H1 (cell line): ENCODE results near the gene MCM3AP.

Experiments used
- ASH2L ChIP-seq: fragments of 200-600, 300-600 bp; sonication (generic); IDR thresholded peaks from one replicate; pipeline ENCODE4 v1.7.1; 2017; ENCODE audit warnings: low read length
- EZH2 ChIP-seq: fragments of 200-600 bp; sonication (generic); IDR thresholded peaks from 2 replicates; pipeline ENCODE4 v1.7.1; 2012; ENCODE audit warnings: low read depth, mild to moderate bottlenecking, moderate library complexity, low read length, inconsistent platforms; ENCODE audit not compliant: severe bottlenecking
- FOSL1 ChIP-seq: IDR thresholded peaks from 2 replicates; pipeline ENCODE4 v1.6.1; 2011; ENCODE audit warnings: mild to moderate bottlenecking, low read depth, low read length, moderate library complexity; ENCODE audit not compliant: insufficient read depth
- GABPA ChIP-seq: IDR thresholded peaks from 2 replicates; pipeline ENCODE4 v1.6.1; 2011; ENCODE audit warnings: mild to moderate bottlenecking, low read length, moderate library complexity, borderline replicate concordance; ENCODE audit not compliant: insufficient read depth
- HDAC2 ChIP-seq, 2 experiments: fragments of 300-600 bp in 1 of 2; sonication (generic) in 1 of 2; IDR thresholded peaks; 2 replicates each; pipeline ENCODE4 v1.6.1; 2011 to 2012; ENCODE audit warnings: low read depth in 2 of 2, low read length in 2 of 2, mild to moderate bottlenecking in 2 of 2, moderate library complexity in 2 of 2, borderline replicate concordance in 1 of 2, inconsistent platforms in 1 of 2
- HDAC6 ChIP-seq: IDR thresholded peaks from one replicate; pipeline ENCODE4 v1.7.1; 2012; ENCODE audit warnings: low read depth, mild to moderate bottlenecking, inconsistent platforms, low read length, moderate library complexity
- POLR2AphosphoS5 ChIP-seq: IDR thresholded peaks from 2 replicates; pipeline ENCODE4 v1.6.1; 2011; ENCODE audit warnings: low read depth, low read length
- RBBP5 ChIP-seq: IDR thresholded peaks from 2 replicates; pipeline ENCODE4 v1.7.1; 2012; ENCODE audit warnings: low read depth, mild to moderate bottlenecking, inconsistent platforms, low read length, moderate library complexity, borderline replicate concordance
- TF ChIP-seq, protein P1 (sequence below), 3 experiments: IDR thresholded peaks; 1 replicate in 2 of 3; 2 replicates in 1 of 3; pipeline versions ENCODE4 v1.5.1 to v1.6.1; 2011; ENCODE audit warnings: low read length in 3 of 3, mild to moderate bottlenecking in 3 of 3, inconsistent platforms in 2 of 3, low read depth in 1 of 3, moderate library complexity in 1 of 3; ENCODE audit not compliant: insufficient read depth in 1 of 3; ENCODE audit errors: control extremely low read depth in 1 of 3

DNA sequence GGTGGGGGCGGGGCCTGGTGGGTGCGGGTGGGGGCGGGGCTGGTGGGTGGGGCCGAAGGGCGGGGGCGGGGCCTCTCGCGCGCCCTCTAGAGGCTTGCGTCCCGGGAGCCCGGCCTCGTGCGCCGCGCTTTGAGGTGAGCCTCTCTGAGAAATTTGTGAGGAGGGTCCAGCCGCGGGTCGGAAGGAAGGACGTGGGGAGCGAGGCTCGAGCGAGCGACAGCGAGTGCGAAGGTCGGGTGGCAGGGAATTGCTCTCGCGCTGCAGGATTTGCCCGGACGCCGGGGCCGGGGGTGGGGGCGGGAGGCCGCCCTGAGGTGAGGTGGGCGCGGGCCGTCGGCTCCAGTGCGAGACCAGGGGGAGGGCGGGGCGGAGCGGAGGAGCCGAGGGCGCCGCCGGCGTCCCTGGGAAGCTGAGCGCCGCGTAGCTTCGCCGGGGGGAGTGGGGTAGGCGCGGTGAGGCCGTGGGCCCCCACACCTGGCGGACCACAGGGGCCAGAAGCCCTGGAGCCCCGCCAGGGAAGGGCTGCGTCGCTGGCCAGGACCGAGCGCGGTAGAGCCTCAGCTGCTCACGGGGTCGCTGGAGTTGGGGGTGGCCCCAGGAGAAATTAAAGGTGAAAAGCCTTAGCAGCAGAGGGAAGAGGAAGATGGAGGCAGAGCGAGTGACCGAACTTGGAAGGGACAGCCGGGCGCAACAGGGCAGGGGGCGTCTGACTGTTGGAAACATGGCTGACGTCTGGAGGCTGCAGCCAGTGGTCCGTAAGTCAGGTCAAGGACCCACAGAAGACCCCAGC, 56.1 kb downstream of the MCM3AP start:
- TF ChIP-seq HDAC2 (IDR thresholded peaks at IDR 0.05; ENCODE audit: borderline replicate concordance in 1 of 2, low read depth in 2 of 2, low read length in 2 of 2) (no peak), EZH2 (no peak), POLR2AphosphoS5 (peak; percentile 52; the same call in 1 of the 2 replicates), HDAC6 (no peak), FOSL1 (no peak), ASH2L (peak; percentile 45), GABPA (no peak), RBBP5 (no peak)
- TF ChIP-seq, protein P1, sequence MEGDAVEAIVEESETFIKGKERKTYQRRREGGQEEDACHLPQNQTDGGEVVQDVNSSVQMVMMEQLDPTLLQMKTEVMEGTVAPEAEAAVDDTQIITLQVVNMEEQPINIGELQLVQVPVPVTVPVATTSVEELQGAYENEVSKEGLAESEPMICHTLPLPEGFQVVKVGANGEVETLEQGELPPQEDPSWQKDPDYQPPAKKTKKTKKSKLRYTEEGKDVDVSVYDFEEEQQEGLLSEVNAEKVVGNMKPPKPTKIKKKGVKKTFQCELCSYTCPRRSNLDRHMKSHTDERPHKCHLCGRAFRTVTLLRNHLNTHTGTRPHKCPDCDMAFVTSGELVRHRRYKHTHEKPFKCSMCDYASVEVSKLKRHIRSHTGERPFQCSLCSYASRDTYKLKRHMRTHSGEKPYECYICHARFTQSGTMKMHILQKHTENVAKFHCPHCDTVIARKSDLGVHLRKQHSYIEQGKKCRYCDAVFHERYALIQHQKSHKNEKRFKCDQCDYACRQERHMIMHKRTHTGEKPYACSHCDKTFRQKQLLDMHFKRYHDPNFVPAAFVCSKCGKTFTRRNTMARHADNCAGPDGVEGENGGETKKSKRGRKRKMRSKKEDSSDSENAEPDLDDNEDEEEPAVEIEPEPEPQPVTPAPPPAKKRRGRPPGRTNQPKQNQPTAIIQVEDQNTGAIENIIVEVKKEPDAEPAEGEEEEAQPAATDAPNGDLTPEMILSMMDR (IDR thresholded peaks at IDR 0.05; ENCODE audit: control extremely low read depth in 1 of 3, insufficient read depth in 1 of 3, low read depth in 1 of 3, low read length in 3 of 3): peak in 2 of 3 experiments; percentile 38 to 41; a peak in 3 of 4 replicates
